Glutamatergic neuron (in vitro differentiated cells): ENCODE measurements around the gene ARL8A. TPM values are rescaled to one million over a fixed set of nuclear protein-coding genes. Genes with fewer than 3 reads are reported as not detected.

Source experiments
- DNase-seq: peaks from one replicate; pipeline ENCODE4 v3.0.0; 2022
- H3K27ac Mint-ChIP-seq: one replicate; pipeline ENCODE4 v1.8.0; 2020; ENCODE audit warnings: mild to moderate bottlenecking, mixed read lengths, inconsistent platforms; ENCODE audit not compliant: unreplicated experiment
- H3K27me3 Mint-ChIP-seq: one replicate; pipeline ENCODE4 v1.8.0; 2020; ENCODE audit warnings: mild to moderate bottlenecking, moderate library complexity, mixed read lengths, inconsistent platforms; ENCODE audit not compliant: unreplicated experiment
- H3K36me3 Mint-ChIP-seq: one replicate; pipeline ENCODE4 v1.8.0; 2020; ENCODE audit warnings: mild to moderate bottlenecking, mixed read lengths, inconsistent platforms; ENCODE audit not compliant: unreplicated experiment
- H3K4me1 Mint-ChIP-seq: one replicate; pipeline ENCODE4 v1.8.0; 2020; ENCODE audit warnings: mild to moderate bottlenecking, low read depth, mixed read lengths, inconsistent platforms; ENCODE audit not compliant: unreplicated experiment
- H3K4me3 Mint-ChIP-seq: one replicate; pipeline ENCODE4 v1.8.0; 2020; ENCODE audit warnings: mild to moderate bottlenecking, mixed read lengths, inconsistent platforms; ENCODE audit not compliant: unreplicated experiment
- H3K9me3 Mint-ChIP-seq: one replicate; pipeline ENCODE4 v1.8.0; 2020; ENCODE audit warnings: mild to moderate bottlenecking, moderate library complexity, mixed read lengths, inconsistent platforms; ENCODE audit not compliant: unreplicated experiment
- total RNA-seq: library from RNA; stranded (reverse); fragmentation: NEBNext Ultra II Directional; extraction: Animal tissue kit (Norgen Biotek cat#: 25700); gene quantifications from one replicate; pipeline ENCODE4 v1.2.1, GENCODE V29; 2021; ENCODE audit not compliant: unreplicated experiment
- TF ChIP-seq, protein P1 (sequence below): fragments of 200-600 bp; sonication (generic); IDR thresholded peaks from one replicate; pipeline ENCODE4 v1.5.0; 2021; ENCODE audit not compliant: partially characterized antibody, unreplicated experiment

Gene ARL8A
- total RNA-seq, 1 donor from 2014 or later, result 160 TPM

DNA sequence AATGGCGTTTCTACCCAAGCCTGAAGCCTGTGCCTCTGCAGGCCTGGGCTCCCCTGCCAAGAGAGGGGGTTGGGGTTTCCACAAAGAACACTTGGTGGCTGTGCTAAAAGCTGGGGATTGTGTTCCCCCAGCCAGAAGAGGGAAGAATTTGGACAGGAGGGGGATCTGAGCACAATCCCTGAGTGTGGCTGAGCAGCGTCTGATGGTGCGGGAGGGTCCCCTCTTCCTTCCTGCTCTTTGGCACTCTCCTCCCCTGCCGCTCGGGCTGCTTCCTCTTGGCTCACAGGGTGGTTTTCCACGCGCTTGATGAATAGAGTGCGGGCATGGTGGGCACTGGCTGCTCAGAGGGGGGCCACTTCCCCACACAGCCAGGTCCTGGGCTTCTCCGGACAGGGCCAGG, 18.1 kb downstream of the ARL8A start:
- Mint-ChIP-seq H3K4me3 (no peak overlapping the region), H3K27me3 (peaks cover 5% of the 10 kb centered on the region), H3K27ac (no peak overlapping the region), H3K36me3 (no peaks in the 10 kb centered on the region), H3K4me1 (peaks cover 7% of the 10 kb centered on the region), H3K9me3 (peaks cover 8% of the 10 kb centered on the region)
- no peak for DNase-seq
- TF ChIP-seq, protein P1, sequence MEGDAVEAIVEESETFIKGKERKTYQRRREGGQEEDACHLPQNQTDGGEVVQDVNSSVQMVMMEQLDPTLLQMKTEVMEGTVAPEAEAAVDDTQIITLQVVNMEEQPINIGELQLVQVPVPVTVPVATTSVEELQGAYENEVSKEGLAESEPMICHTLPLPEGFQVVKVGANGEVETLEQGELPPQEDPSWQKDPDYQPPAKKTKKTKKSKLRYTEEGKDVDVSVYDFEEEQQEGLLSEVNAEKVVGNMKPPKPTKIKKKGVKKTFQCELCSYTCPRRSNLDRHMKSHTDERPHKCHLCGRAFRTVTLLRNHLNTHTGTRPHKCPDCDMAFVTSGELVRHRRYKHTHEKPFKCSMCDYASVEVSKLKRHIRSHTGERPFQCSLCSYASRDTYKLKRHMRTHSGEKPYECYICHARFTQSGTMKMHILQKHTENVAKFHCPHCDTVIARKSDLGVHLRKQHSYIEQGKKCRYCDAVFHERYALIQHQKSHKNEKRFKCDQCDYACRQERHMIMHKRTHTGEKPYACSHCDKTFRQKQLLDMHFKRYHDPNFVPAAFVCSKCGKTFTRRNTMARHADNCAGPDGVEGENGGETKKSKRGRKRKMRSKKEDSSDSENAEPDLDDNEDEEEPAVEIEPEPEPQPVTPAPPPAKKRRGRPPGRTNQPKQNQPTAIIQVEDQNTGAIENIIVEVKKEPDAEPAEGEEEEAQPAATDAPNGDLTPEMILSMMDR, result no peak

GRCh38 chr1:202125611-202126010, 18.9 kb downstream of the ARL8A start:
- Mint-ChIP-seq H3K36me3 (no peaks in the 10 kb centered on the region), H3K9me3 (peaks cover 8% of the 10 kb centered on the region), H3K4me1 (peaks cover 7% of the 10 kb centered on the region), H3K27ac (no peak overlapping the region), H3K4me3 (no peak overlapping the region), H3K27me3 (peaks cover 5% of the 10 kb centered on the region)
- TF ChIP-seq, protein P1, result no peak
- no peak for DNase-seq

DNA sequence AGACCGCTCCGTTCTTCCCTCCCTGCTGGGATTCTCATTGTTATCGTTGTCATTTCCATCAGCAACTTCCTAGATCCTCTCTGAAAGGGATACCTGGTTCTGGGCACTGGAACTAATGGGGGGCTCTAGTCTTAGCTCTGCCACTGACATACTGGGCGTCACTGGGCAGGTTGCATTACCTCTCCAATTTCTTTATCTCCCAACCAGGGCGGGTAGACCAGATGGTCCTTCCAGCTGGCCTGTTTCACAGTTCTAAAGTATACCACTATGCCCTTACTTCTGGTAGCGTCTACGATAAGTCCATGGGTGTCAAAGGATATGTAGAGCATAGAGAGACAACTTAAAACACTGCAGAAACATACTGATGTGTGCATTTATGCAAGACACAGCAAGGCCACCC, 20.4 kb downstream of the ARL8A start:
- H3K4me3 Mint-ChIP-seq, result no peak overlapping the region
- H3K27me3 Mint-ChIP-seq, result peaks cover 5% of the 10 kb centered on the region
- TF ChIP-seq, protein P1, result no peak
- peaks cover 7% of the 10 kb centered on the region for H3K4me1 Mint-ChIP-seq
- peaks cover 8% of the 10 kb centered on the region for H3K9me3 Mint-ChIP-seq
- no peak overlapping the region for H3K27ac Mint-ChIP-seq
- DNase-seq, result no peak
- H3K36me3 Mint-ChIP-seq, result no peaks in the 10 kb centered on the region

DNA sequence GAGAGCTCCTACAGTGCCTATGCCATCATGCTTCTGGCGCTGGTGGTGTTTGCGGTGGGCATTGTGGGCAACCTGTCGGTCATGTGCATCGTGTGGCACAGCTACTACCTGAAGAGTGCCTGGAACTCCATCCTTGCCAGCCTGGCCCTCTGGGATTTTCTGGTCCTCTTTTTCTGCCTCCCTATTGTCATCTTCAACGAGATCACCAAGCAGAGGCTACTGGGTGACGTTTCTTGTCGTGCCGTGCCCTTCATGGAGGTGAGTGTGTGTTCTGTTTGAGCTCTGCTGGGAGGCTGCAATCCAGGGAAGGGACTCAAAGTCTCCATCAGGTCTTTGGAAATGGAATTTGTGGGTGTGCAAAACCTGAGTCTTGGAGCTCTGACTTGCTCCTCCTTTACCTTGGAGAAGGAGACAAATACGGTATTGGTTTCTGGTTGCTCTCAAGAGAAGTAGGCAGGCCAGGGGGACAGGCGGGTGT, 21.2 kb downstream of the ARL8A start:
- Mint-ChIP-seq H3K4me3 (no peak overlapping the region), H3K36me3 (no peaks in the 10 kb centered on the region), H3K4me1 (peaks cover 7% of the 10 kb centered on the region), H3K27me3 (peaks cover 5% of the 10 kb centered on the region), H3K27ac (no peak overlapping the region), H3K9me3 (peaks cover 8% of the 10 kb centered on the region)
- DNase-seq, result no peak
- TF ChIP-seq, protein P1, result no peak

- H3K4me1 Mint-ChIP-seq, result peaks cover 7% of the 10 kb centered on the region
- no peaks in the 10 kb centered on the region for H3K36me3 Mint-ChIP-seq
- peak; percentile 72 for DNase-seq
- no peak within 1 kb of the TSS for H3K27ac Mint-ChIP-seq
- TF ChIP-seq, protein P1, result peak; percentile 32
- peak within 1 kb of the TSS; percentile 38 for H3K4me3 Mint-ChIP-seq
- peaks cover 10% of the 10 kb centered on the region for H3K9me3 Mint-ChIP-seq
- H3K27me3 Mint-ChIP-seq, result peaks cover 6% of the 10 kb centered on the region
Measured at GRCh38 chr1:202122639-202123335, 21.8 kb downstream of the ARL8A start, which contains the start of gene GPR37L1. TSS of gene GPR37L1 (plus strand) at chr1:202122917. CDS start at chr1:202122964, 47 bp downstream.
